NCI-H774 (cell line): ENCODE measurements around the gene FBXL7.

Experiments used
- DNase-seq: peaks from one replicate; lab custom pipeline; 2025; lab: John Stamatoyannopoulos, UW

Gene FBXL7

GRCh38 chr5:15674716-15675115, 174.7 kb downstream of the FBXL7 start:
- DNase-seq = no peak

- no peak for DNase-seq
These were observed 176.6 kb downstream of the FBXL7 start for GRCh38 chr5:15676591-15676990.

- no peak for DNase-seq
These were observed 179.2 kb downstream of the FBXL7 start for GRCh38 chr5:15679161-15679560.

GRCh38 chr5:15680455-15680854, 180.5 kb downstream of the FBXL7 start:
- DNase-seq = no peak

GRCh38 chr5:15682122-15682521, 182.1 kb downstream of the FBXL7 start:
- DNase-seq = no peak

GRCh38 chr5:15682566-15682965, 182.6 kb downstream of the FBXL7 start:
- DNase-seq = no peak

- no peak for DNase-seq
These were observed 183.4 kb downstream of the FBXL7 start for GRCh38 chr5:15683332-15683731.

GRCh38 chr5:15687401-15687800, 187.4 kb downstream of the FBXL7 start:
- DNase-seq = no peak

- no peak for DNase-seq
These were observed 189.9 kb downstream of the FBXL7 start for GRCh38 chr5:15689836-15690235.

- DNase-seq = no peak
These were observed 190.6 kb downstream of the FBXL7 start for GRCh38 chr5:15690611-15691010.

- no peak for DNase-seq
These were observed 191.5 kb downstream of the FBXL7 start for GRCh38 chr5:15691521-15691920.

- no peak for DNase-seq
These were observed 192.9 kb downstream of the FBXL7 start for GRCh38 chr5:15692706-15693381.

- DNase-seq = no peak
These were observed 193.4 kb downstream of the FBXL7 start for GRCh38 chr5:15693382-15693728.

- DNase-seq = no peak
These were observed 194.0 kb downstream of the FBXL7 start for GRCh38 chr5:15693933-15694332.

GRCh38 chr5:15694696-15695214, 194.8 kb downstream of the FBXL7 start:
- no peak for DNase-seq

GRCh38 chr5:15695215-15695731, 195.3 kb downstream of the FBXL7 start:
- no peak for DNase-seq

GRCh38 chr5:15700373-15700772, 200.4 kb downstream of the FBXL7 start:
- DNase-seq = no peak

GRCh38 chr5:15702102-15702501, 202.1 kb downstream of the FBXL7 start:
- DNase-seq = no peak

- DNase-seq = no peak
These were observed 203.9 kb downstream of the FBXL7 start for GRCh38 chr5:15703901-15704300.

GRCh38 chr5:15704397-15704947, 204.5 kb downstream of the FBXL7 start:
- no peak for DNase-seq

GRCh38 chr5:15707631-15708030, 207.7 kb downstream of the FBXL7 start:
- DNase-seq = no peak

- DNase-seq = no peak
These were observed 211.9 kb downstream of the FBXL7 start for GRCh38 chr5:15711892-15712291.

- DNase-seq = no peak
These were observed 215.6 kb downstream of the FBXL7 start for GRCh38 chr5:15715535-15715934.

GRCh38 chr5:15715967-15716366, 216.0 kb downstream of the FBXL7 start:
- DNase-seq = no peak
